Renal cortex interstitium (tissue), 11 donors: Measurements from ENCODE around the gene CCDC197. TPM values are rescaled to one million over a fixed set of nuclear protein-coding genes. Genes with fewer than 3 reads are reported as not detected.

ENCODE experiments used
- DNase-seq, 11 donors: peaks; one replicate each; pipeline ENCODE4 v3.0.0-alpha.2; 2013; ENCODE audit warnings: low read depth in 9 of 11, low spot score in 4 of 11; ENCODE audit errors: extremely low read depth in 1 of 11
- polyA plus RNA-seq, 3 donors: library from polyadenylated mRNA; unstranded; fragments of 120-200 nt; gene quantifications; one replicate each; pipeline ENCODE4 v1.2.1, GENCODE V29; 2013; ENCODE audit not compliant: insufficient read length in 3 of 3

CCDC197 gene
- polyA plus RNA-seq, 3 donors, result not detected

DNA sequence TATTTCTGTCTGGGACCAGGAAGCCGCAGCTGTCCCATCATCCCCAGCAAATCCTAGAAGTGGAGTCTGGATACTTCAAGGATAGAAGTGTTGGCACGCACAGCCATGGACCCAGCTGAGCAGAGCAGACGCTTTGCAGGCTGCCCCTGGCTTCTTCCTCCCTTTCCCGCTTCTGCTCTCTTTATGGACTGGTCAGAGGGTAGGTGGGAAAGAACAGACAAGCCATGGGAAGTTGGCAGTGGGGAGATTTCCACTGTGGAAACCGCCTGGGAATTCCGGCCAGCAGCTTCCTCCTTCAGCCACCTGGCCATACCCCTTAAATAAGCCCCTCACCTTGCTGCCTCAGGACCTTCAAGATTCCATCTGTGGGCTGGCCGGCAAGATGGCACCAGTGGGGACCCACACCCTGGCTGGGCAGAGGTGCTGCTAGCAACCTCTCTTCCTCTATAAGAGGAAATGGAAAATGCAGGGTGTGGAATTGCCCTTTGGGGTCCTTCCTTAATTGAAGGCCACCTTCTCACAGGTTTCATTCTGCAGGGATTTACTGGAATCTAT lies 49.7 kb downstream of the CCDC197 start:
- no peak for DNase-seq

DNA sequence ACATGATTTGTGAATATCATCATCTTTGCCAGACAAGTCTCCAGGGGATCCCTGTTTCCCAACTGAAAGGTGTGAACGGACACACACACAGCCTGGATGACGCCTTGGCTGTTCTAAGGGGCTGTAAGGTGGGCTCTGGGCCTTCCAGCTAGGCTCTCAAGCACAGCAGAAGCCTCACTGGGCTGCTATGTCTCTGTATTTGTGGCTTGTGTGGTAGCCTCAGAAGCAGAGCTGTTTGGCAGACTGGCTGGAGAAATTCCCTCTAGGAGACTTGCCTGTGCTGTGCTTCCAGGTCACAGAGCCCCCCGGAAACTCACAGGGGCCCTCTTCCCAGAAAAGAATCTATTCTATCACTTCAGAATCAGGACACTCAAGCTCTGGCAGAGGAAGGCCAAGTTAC lies 50.5 kb downstream of the CCDC197 start:
- no peak for DNase-seq

DNA sequence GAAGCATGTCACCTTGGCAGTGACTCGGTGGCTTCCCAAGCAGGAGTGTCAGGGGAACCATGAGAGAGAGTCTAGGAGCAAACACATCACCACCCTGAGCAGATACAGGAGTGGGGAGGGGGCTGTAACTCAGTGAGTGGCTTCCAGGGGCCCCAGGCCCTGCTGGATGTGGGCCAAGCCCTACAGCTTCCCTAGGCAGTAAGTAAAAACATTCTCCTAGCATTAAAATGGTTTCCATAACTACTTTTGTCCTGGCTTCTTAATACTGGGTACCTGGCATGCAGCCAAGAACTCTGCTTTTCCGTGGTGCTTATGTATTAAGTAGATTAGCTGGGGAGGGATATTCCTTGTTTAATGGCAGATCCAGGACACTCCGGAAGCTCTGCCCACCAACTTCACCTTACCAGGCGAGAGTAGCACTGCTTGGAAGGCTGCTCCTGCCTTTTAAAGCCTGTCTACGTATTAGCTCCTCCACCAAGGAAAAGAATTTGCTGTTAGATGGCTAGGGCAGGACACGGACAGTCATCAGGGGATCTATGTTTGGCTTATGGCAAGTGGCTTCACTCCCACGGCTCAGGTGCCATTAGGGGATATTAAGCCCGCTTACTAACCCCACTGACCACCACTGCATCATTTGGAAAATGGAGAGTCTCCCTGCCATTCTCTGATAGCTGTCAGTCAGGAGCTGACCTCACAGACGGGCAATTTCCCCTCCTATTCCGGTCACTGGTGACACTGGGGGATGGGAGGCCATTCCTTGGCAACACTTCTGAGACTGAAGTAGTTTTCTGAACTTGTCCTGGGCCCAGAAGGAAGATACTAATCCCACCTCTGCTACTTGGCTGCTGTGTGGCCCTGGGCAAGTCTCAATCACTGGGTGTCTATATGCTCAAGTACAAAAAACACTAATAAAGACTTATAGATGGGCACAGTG lies 51.9 kb downstream of the CCDC197 start:
- DNase-seq, result no peak

DNA sequence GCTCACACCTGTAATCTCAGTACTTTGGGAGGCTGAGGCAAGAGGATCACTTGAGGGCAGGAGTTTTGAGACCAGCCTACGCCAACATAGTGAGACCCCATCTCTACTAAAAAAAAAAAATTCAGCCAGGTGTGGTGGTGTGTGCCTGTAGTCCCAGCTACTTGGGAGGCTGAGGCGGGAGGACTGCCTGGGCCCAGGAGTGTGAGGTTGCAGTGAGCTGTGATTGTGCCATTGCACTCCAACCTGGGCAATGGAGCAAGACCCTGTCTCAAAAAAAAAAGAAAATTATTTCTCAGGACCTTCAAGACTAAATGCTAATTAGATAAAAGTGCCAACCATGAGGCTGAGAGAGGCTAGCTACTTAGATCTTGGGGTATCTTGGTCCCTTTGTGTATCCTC lies 52.5 kb downstream of the CCDC197 start:
- no peak for DNase-seq

DNA sequence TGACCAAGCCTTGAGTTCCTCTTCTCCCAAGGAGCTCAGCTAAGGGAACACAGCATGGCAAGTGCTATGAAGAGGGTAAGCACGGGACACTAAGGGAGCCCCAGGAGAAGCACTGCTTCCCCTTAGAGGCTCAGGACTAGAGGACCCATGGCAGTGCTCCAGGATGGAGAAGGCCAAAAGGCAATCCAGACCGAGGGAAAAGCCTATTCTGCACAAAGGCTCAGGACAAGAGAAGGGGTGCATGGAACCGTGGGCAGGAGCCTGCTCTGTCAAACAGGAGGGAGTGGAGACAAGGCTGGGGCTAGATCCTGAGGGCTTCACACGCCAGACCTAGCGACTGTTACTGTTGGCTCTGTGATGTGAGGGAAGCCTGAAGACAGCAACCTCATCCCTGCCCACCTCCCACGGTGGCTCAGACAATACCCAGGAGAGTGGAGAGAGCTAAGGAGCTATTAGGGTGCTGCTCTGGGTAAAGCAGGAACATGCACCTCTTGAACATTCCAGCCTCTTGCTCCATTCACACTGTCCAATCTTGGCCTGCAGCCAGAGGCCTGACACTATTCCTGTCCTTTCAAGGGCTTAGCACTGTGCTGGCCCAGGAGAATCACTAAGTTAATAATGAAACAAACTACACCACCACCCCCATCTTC lies 53.3 kb downstream of the CCDC197 start:
- no peak for DNase-seq

DNA sequence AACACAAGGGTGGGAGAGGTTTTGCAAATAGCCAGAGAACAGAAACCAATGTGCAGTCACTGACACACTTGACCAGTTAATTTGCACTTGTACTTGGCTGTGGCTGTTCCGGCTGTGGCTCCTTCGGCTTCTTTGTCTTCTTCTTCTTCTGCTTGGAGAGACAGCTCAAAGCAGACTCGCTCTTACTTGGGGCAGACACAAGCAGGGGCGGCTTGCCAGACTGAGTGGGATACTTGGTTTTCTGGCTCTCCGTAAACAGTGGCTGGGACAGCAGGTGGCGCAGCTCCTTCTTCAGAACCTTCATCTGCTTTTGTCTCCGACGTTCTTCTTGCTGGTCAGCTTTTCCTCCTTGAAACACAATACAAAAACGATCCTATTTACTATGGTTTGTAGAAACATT lies 54.0 kb downstream of the CCDC197 start:
- no peak for DNase-seq

DNA sequence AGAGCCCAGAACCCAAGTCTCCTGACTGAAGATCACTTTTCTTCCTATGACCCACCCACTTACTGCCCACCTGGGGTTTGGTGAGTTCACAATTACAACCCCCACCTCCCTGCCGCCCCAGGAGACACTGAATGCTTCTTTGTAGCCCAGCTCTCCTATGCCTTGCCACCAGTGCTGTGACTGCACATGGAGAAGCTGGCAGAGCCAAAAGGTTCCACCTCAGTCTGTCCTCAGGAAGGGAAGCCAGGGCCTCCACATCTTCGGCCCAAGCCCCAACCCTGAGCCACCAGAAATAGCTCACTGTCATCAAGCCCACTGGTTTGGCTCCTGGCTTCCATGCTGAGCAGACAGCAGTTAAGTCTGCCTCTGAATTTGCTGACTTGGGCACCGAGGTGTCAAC lies 54.7 kb downstream of the CCDC197 start:
- no peak for DNase-seq

DNA sequence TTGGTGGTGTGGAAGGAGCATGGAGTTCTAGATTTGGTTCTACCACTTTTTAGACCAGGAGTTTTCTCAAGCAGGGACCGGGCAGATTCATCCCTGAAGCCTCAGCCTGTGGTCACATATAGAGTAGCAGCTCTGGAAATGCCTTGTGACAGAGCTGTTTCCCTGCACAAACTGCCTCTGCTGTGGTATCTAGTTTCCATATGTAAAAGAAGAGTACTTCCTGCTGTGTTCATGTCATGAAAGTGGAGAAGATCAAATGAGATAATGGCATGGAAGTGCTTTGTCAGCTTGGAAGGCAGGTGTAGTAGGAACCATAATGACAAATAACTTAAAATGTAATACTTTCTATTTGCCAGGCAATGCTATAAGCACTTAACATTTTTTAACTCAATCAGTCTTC lies 55.1 kb downstream of the CCDC197 start:
- no peak for DNase-seq

DNA sequence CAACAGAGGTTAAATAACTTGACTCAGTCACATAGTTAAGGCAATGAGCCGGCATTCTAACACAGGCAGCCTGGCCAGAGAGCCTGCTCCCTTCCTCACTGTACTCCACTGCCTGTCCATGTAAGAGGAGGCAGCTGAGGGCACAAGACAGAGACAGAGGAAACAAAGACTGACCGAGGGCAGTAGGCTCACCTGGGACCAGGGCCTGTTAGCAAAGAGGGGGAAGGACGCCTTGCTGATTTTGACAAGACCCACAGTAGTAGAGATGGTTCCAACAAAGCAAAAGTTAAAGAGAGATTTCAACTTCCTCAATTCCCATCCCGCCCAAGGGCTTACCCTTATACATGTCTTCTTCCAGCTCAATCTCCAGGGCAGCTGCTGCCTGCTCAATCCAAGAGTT lies 55.6 kb downstream of the CCDC197 start:
- no peak for DNase-seq

DNA sequence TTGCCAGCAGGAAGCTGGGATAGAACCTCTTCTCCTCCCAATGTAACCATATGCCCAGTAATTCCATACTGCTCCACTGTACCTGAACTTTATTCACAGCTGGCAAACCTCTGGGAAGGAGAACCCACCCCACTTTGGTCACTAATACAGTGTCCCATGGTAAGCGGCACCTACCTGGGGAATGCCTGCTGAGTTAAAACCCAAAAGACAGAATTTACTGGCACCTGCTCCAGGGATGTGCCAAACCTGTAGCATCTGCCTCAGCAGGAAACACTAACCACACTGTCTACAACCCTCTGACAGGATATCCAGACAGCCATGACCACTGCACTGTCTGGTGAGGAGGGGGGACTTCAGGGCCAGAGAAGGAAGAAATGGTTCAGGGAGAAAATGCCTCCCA lies 57.3 kb downstream of the CCDC197 start:
- no peak for DNase-seq

DNA sequence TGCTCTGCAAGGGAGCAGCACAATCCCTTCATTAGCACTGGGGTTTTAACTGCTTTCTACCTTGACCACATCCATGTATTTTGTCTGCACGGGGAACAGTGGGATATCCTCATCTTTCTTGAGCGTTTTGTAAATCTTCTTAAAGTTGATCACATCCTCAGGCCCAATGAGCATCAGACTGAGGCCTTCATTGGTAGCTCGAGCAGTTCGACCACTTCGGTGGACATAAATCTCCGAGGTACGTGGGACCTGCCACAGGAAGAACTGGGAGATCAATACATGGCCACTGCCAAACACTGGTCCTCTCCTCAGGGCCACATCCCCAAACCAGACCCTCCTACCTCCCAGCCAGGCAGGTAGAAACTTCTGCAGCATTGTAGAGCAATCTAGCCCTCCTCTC lies 57.8 kb downstream of the CCDC197 start:
- no peak for DNase-seq

DNA sequence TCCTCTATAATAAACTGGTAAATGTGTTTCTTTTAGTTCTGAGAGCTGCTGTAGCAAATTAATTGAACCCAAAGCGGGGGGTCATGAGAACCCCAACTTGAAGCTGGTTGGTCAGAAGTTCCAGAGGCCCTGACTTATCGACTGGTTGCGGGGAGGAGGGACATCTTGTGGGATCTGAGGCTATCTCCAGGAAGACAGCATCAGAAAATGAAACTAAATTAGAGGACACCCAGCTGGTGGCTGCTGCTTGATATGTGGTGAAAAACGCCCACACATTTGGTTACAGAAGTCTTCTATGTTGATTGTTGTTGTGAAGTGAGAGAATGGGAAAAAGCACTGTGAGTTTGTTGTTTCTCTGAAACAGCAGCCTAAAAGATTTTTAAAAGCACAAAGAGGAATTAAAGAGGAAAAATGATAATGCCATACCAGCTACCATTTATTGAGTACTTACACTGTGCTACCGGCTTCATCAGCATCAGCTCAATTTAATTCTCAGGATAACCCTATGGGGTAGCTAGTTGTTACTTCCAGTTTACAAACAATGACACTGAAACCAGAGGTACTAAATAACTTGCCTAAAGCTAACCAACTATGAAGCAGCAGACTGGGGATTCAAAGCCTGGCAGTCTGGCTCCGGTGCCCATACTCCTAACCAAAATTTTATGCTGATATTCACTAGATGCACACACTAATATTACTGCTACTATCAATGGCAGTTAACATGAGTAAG lies 59.6 kb downstream of the CCDC197 start:
- DNase-seq, result peak in 2 of 11 donors; percentile 19 to 38

DNA sequence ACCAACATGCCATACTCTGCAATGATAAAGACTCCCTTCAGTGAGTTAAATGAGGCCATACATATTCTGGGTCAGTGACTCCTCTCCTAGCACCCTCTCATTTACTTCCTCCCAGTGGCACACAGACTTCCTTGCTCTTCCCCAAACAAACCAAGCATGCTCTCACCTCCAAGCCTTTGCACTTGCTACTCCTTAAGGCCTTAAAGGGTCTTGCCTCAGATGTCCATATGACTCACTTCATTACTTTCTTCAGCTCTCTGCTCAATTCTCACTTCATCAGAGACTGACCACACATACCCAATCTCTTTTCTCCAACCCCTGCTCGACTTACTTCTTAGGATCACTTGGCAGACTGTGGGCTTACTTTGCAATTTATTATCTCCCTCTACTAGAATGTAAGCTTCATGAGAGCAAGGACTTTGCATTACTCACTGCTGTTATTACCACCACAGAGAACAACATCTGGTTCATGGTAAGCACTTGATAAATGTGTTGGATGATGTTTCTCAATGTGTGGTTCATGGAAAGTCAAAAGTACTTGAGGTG lies 61.1 kb downstream of the CCDC197 start:
- no peak for DNase-seq

Other genes with a start within 250 kb of the CCDC197 start
- gene PRIMA1, start 208.8 kb upstream of the CCDC197 start, polyA plus RNA-seq, result 1 to 10 TPM in 2 of 3 donors, under 1 TPM in 1; 1.00 to 1.4 (median 1.1) TPM
- not detected for gene FAM181A, start 70.0 kb upstream of the CCDC197 start, polyA plus RNA-seq
- under 1 TPM; 0.29 to 0.88 (median 0.31) TPM for gene ASB2, start 20.7 kb upstream of the CCDC197 start, polyA plus RNA-seq
- gene OTUB2, start 29.0 kb downstream of the CCDC197 start, polyA plus RNA-seq, result 1 to 10 TPM; 4.2 to 4.5 (median 4.4) TPM
- 100 to 1,000 TPM; 158 to 177 (median 164) TPM for gene DDX24, start 83.9 kb downstream of the CCDC197 start, polyA plus RNA-seq
- gene IFI27L1, start 84.0 kb downstream of the CCDC197 start, polyA plus RNA-seq, result 10 to 100 TPM; 24.3 to 35.8 (median 28.0) TPM
- 10 to 100 TPM in 1 of 3 donors, 1 to 10 TPM in 2; 5.0 to 15.4 (median 6.5) TPM for gene IFI27, start 113.4 kb downstream of the CCDC197 start, polyA plus RNA-seq
- gene IFI27L2, start 132.3 kb downstream of the CCDC197 start, polyA plus RNA-seq, result 10 to 100 TPM; 22.1 to 28.6 (median 25.7) TPM
- gene PPP4R4, start 177.0 kb downstream of the CCDC197 start, polyA plus RNA-seq, result under 1 TPM; 0.09 to 0.42 (median 0.19) TPM